DOHH2 (cell line): ENCODE data around the gene LRRC8B.

Experiments
- H3F3A ChIP-seq: fragments of 200-600 bp; sonication (generic), shearing (Covaris generic); 2 replicates; pipeline ENCODE4 v1.6.0; 2016; ENCODE audit warnings: antibody characterized with exemption, mild to moderate bottlenecking; ENCODE audit not compliant: control insufficient read depth, insufficient read depth
- H3K27ac ChIP-seq: fragments of 200-600 bp; sonication (generic); 2 replicates; pipeline ENCODE4 v1.5.1; 2014; ENCODE audit warnings: low read depth, mild to moderate bottlenecking, low read length, moderate library complexity
- H3K27me3 ChIP-seq: fragments of 200-600 bp; sonication (generic); 2 replicates; pipeline ENCODE4 v1.6.1; 2014; ENCODE audit warnings: mild to moderate bottlenecking, low read length, mixed read lengths; ENCODE audit not compliant: control insufficient read depth
- H3K36me3 ChIP-seq: fragments of 200-600 bp; sonication (generic); 2 replicates; pipeline ENCODE4 v1.6.1; 2014; ENCODE audit warnings: mild to moderate bottlenecking, low read length, moderate library complexity, mixed read lengths; ENCODE audit not compliant: control insufficient read depth
- H3K4me1 ChIP-seq: fragments of 200-600 bp; sonication (generic); 2 replicates; pipeline ENCODE4 v1.6.1; 2014; ENCODE audit warnings: mild to moderate bottlenecking, low read length, mixed read lengths; ENCODE audit not compliant: control insufficient read depth
- H3K4me2 ChIP-seq: fragments of 200-600 bp; sonication (generic); 2 replicates; pipeline ENCODE4 v1.6.0; 2014; ENCODE audit warnings: mild to moderate bottlenecking, low read length, moderate library complexity
- H3K4me3 ChIP-seq: fragments of 200-600 bp; sonication (generic); 2 replicates; pipeline ENCODE4 v1.5.1; 2014; ENCODE audit warnings: mild to moderate bottlenecking, low read length, mixed read lengths
- H3K79me2 ChIP-seq: fragments of 200-600 bp; sonication (generic); 2 replicates; pipeline ENCODE4 v1.6.1; 2014; ENCODE audit warnings: mild to moderate bottlenecking, low read length, mixed read lengths; ENCODE audit not compliant: control insufficient read depth
- H3K9me2 ChIP-seq: fragments of 200-600 bp; sonication (generic); replicated peaks from 2 replicates; pipeline ENCODE4 v1.6.1; 2014; ENCODE audit warnings: mild to moderate bottlenecking, low read length, mixed read lengths; ENCODE audit not compliant: control insufficient read depth
- H3K9me3 ChIP-seq: fragments of 200-600 bp; sonication (generic); 2 replicates; pipeline ENCODE4 v1.6.1; 2014; ENCODE audit warnings: antibody characterized with exemption, low read length, mixed read lengths; ENCODE audit not compliant: control insufficient read depth, insufficient read depth
- H4K20me1 ChIP-seq: fragments of 200-600 bp; sonication (generic); 2 replicates; pipeline ENCODE4 v1.6.0; 2014; ENCODE audit warnings: low read depth, mild to moderate bottlenecking, antibody characterized with exemption, low read length, moderate library complexity; ENCODE audit not compliant: control insufficient read depth, insufficient read depth
- EZH2phosphoT487 ChIP-seq: fragments of 200-600 bp; sonication (generic); IDR thresholded peaks from 2 replicates; pipeline ENCODE4 v1.6.1; 2017; ENCODE audit warnings: borderline replicate concordance, mild to moderate bottlenecking, antibody characterized with exemption, low read length, moderate library complexity, mixed read lengths
- TF ChIP-seq, protein P1 (sequence below): fragments of 200-600 bp; sonication (generic); IDR thresholded peaks from one replicate; pipeline ENCODE4 v1.5.1; 2014; ENCODE audit warnings: antibody characterized with exemption, mild to moderate bottlenecking, low read depth, low read length; ENCODE audit not compliant: poor library complexity, severe bottlenecking

The LRRC8B gene

DNA sequence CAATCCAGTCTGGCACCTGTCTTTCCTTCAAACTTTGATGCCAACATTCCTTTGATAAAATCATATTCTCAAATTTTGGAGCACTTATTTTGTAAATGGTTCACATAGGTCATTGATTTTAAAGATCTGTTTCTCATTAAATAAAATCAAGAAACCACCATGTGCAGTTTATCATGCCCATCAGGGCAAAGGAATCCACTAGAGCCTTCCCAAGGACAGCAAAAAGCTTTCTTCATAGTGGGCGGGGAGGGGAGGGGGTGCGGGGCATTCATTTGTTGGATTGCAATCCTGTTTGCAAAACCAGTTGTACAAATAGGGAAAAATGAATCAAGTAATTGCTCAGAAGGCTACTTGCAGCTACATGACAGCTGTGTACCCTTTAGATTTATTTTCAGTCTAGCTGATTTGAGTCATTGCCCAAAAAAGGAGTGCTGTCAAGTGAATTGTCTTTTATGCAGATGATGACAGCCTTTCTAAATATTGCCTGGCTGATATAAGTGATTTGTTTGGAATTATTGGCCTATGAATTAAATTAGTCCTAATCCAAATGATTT is 23.0 kb downstream of the LRRC8B start:
- no peaks in the 10 kb centered on the region for H4K20me1 ChIP-seq

DNA sequence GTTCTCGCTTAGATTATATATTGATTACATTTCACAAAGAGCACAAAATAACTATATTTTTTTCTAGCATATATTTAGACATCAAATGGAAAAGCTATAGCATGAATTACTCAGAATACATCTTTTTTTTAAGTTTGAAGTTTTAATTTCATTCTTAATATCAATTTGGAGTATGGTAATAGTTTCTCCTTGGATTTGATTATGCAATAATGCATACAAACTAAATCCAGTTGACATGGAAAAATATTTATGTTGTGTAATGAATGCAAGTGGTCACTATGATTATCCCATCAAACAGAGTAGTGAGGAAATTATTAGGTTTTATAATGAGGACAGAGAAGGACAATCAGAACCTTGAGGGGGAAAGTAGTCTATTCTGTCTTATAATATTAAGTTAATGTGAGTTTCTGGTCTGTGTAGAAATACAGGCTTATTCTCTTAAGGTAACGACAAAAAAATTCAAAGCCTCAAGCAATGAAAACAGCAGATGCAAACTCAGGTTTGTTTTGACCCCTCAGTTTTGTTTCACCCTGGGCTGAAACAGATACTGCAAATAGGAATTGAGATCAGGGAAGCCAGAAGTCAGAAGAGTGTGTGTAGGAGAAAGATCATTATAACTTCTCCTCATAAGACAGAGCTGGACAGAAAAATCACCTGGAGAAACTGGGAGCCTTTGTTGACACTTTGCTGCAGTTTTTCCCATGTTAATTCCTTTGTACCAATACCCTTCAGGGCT is 23.7 kb downstream of the LRRC8B start:
- Histone ChIP-seq H3K9me3 (no peaks in the 10 kb centered on the region), H3K36me3 (peaks cover 3% of the 10 kb centered on the region; the same call in 1 of the 2 replicates), H3K27me3 (no peaks in the 10 kb centered on the region), H3K9me2 (no peaks in the 10 kb centered on the region), H3K4me3 (no peak overlapping the region), H3F3A (no peaks in the 10 kb centered on the region), H3K27ac (no peak overlapping the region), H3K4me2 (no peak overlapping the region), H3K4me1 (peaks cover 36% of the 10 kb centered on the region), H4K20me1 (no peaks in the 10 kb centered on the region), H3K79me2 (peaks cover 33% of the 10 kb centered on the region)
- no peak for TF ChIP-seq EZH2phosphoT487
- TF ChIP-seq, protein P1, sequence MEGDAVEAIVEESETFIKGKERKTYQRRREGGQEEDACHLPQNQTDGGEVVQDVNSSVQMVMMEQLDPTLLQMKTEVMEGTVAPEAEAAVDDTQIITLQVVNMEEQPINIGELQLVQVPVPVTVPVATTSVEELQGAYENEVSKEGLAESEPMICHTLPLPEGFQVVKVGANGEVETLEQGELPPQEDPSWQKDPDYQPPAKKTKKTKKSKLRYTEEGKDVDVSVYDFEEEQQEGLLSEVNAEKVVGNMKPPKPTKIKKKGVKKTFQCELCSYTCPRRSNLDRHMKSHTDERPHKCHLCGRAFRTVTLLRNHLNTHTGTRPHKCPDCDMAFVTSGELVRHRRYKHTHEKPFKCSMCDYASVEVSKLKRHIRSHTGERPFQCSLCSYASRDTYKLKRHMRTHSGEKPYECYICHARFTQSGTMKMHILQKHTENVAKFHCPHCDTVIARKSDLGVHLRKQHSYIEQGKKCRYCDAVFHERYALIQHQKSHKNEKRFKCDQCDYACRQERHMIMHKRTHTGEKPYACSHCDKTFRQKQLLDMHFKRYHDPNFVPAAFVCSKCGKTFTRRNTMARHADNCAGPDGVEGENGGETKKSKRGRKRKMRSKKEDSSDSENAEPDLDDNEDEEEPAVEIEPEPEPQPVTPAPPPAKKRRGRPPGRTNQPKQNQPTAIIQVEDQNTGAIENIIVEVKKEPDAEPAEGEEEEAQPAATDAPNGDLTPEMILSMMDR, result no peak

More for the DNA sequence above, 23.0 kb downstream of the LRRC8B start:
- H3K4me2 ChIP-seq, result no peak overlapping the region
- TF ChIP-seq EZH2phosphoT487, result no peak
- TF ChIP-seq, protein P1, result no peak
- no peaks in the 10 kb centered on the region for H3K27me3 ChIP-seq
- H3K4me3 ChIP-seq, result no peak overlapping the region
- H3K36me3 ChIP-seq, result no peaks in the 10 kb centered on the region; the same call in 1 of the 2 replicates
- no peaks in the 10 kb centered on the region for H3K9me3 ChIP-seq
- H3K27ac ChIP-seq, result no peak overlapping the region
- peaks cover 35% of the 10 kb centered on the region for H3K79me2 ChIP-seq
- no peaks in the 10 kb centered on the region for H3K9me2 ChIP-seq
- peaks cover 30% of the 10 kb centered on the region for H3K4me1 ChIP-seq
- no peaks in the 10 kb centered on the region for H3F3A ChIP-seq

DNA sequence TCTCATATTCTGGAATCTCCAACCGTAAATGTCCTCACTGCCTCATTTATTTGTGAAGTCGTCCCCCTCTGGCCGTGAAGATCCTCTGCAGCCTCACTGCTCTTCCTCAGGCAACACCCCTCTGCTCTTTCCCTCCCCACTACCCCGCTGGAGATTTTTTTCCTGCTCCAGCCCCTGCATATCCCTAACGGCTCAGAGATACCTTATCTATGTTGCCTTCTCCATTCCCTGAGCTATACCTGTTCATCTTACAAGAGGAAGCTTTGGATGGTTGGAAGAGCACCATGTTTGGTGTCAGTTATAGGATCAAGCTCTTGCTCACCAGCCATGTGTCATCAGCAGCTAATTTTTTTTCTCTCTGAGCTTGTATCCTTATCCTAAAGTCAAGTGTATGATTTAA is 26.4 kb downstream of the LRRC8B start:
- no peaks in the 10 kb centered on the region for H3F3A ChIP-seq
- H3K27ac ChIP-seq, result no peak overlapping the region
- H3K27me3 ChIP-seq, result no peaks in the 10 kb centered on the region
- no peaks in the 10 kb centered on the region for H3K9me3 ChIP-seq
- H3K4me2 ChIP-seq, result no peak overlapping the region
- no peak overlapping the region for H3K4me3 ChIP-seq
- H3K36me3 ChIP-seq, result peaks cover 19% of the 10 kb centered on the region
- H3K9me2 ChIP-seq, result no peaks in the 10 kb centered on the region
- H3K4me1 ChIP-seq, result peaks cover 43% of the 10 kb centered on the region
- no peak for TF ChIP-seq EZH2phosphoT487
- TF ChIP-seq, protein P1, result no peak
- H4K20me1 ChIP-seq, result no peaks in the 10 kb centered on the region
- H3K79me2 ChIP-seq, result peaks cover 18% of the 10 kb centered on the region
